Body of pancreas (tissue), 4 donors: ENCODE data around the gene ENPP6. TPM values are rescaled to one million over a fixed set of nuclear protein-coding genes. Genes with fewer than 3 reads are reported as not detected.

Source experiments
- ATAC-seq: fragments of 150-250 bp; one replicate; pipeline ENCODE4 v1.9.1; 2016
- DNase-seq, 4 donors: peaks; one replicate each; pipeline ENCODE4 v3.0.0-alpha.2; 2019
- H3K27ac ChIP-seq, 4 donors: fragments of 200-600 bp; sonication (generic); 1 replicate in 3 of 4; 2 replicates in 1 of 4; pipeline versions ENCODE4 v1.5.1 to v1.6.1; 2016 to 2019; ENCODE audit warnings: mild to moderate bottlenecking in 1 of 4, mixed read lengths in 1 of 4, moderate library complexity in 1 of 4
- H3K27me3 ChIP-seq, 2 donors: fragments of 200-600 bp; sonication (generic); one replicate each; pipeline ENCODE4 v1.6.0; 2016; ENCODE audit warnings: mild to moderate bottlenecking in 1 of 2
- H3K36me3 ChIP-seq, 2 donors: fragments of 200-600 bp; sonication (generic); replicated peaks in 1 of 2; 2 replicates each; pipeline ENCODE4 v1.5.1; 2016; ENCODE audit warnings: low read depth in 2 of 2; ENCODE audit not compliant: insufficient read depth in 1 of 2
- H3K4me1 ChIP-seq: fragments of 200-600 bp; sonication (generic); one replicate; pipeline ENCODE4 v1.6.0; 2016
- H3K4me3 ChIP-seq, 2 donors: fragments of 200-600 bp; sonication (generic); 1 replicate in 1 of 2; 2 replicates in 1 of 2; pipeline ENCODE4 v1.5.1; 2016 to 2019
- H3K9me3 ChIP-seq, 3 donors: fragments of 200-600 bp; sonication (generic); 1 replicate in 2 of 3; 2 replicates in 1 of 3; pipeline ENCODE4 v1.5.1; 2016
- POLR2A ChIP-seq, 3 donors: fragments of 450-650 bp; IDR thresholded peaks; one replicate each; pipeline ENCODE4 v1.6.1; 2016; ENCODE audit warnings: antibody characterized with exemption in 3 of 3, mild to moderate bottlenecking in 2 of 3
- WGBS, 2 donors: methylation state at CpG; one replicate each; pipeline ENCODE4 v1.1.5; 2017; 5-methylcytosine and 5-hydroxymethylcytosine counted together
- intact Hi-C: fragments of 100-400 bp; cut with DNase I; formaldehyde crosslinking; loops from one replicate; pipeline ENCODE4 v1.15.1; 2023
- total RNA-seq, 2 donors: library from RNA; depleted of rRNA; stranded (reverse); fragments of >200 nt; gene quantifications; one replicate each; pipeline ENCODE4 v1.1.0, GENCODE V29; 2016
- TF ChIP-seq, protein P1 (sequence below), 7 experiments: fragments of 450-650 bp in 4 of 7; fragments of 200-600 bp in 3 of 7; sonication (generic) in 3 of 7; IDR thresholded peaks; one replicate each; pipeline ENCODE4 v1.5.1; 2016 to 2019; ENCODE audit warnings: antibody characterized with exemption in 7 of 7

The ENPP6 gene
- not detected for total RNA-seq

GRCh38 chr4:184217634-184218033 lies at the start of gene ENPP6:
ENPP6 (minus strand) TSS chr4:184217873; CDS start chr4:184217819, 54 bp downstream.
- Histone ChIP-seq H3K27me3 (no peaks in the 10 kb centered on the region), H3K9me3 (no peaks in the 10 kb centered on the region), H3K27ac (no peak within 1 kb of the TSS), H3K36me3 (no peaks in the 10 kb centered on the region), H3K4me1 (no peaks in the 10 kb centered on the region), H3K4me3 (no peak within 1 kb of the TSS)
- no peak for DNase-seq
- no peak for ATAC-seq
- WGBS, 2 donors = 58 to 62% methylated on average over 8 of the region's 8 CpGs
- intact Hi-C loops = no loop called here
- TF ChIP-seq POLR2A (IDR thresholded peaks at IDR 0.05) = no peak
- TF ChIP-seq, protein P1, sequence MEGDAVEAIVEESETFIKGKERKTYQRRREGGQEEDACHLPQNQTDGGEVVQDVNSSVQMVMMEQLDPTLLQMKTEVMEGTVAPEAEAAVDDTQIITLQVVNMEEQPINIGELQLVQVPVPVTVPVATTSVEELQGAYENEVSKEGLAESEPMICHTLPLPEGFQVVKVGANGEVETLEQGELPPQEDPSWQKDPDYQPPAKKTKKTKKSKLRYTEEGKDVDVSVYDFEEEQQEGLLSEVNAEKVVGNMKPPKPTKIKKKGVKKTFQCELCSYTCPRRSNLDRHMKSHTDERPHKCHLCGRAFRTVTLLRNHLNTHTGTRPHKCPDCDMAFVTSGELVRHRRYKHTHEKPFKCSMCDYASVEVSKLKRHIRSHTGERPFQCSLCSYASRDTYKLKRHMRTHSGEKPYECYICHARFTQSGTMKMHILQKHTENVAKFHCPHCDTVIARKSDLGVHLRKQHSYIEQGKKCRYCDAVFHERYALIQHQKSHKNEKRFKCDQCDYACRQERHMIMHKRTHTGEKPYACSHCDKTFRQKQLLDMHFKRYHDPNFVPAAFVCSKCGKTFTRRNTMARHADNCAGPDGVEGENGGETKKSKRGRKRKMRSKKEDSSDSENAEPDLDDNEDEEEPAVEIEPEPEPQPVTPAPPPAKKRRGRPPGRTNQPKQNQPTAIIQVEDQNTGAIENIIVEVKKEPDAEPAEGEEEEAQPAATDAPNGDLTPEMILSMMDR (IDR thresholded peaks at IDR 0.05) = no peak

DNA sequence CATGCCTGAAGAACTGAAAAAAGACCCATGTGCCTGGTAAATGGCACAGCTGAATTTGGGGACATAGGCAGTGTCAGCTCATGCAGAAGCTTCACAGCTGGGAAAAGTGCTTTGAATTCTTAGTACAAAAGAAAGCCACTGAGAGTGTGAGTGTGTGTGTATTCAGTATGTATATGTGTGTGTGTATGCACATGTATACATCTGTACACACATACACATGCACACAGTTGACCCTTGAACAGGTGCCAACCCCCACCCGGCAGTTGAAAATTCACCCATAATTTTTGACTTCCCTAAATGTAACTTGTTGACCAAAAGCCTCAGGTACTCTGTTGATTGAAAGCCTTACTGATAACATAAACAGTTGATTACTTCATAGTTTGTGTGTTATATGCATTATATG lies 49.5 kb upstream of the ENPP6 start:
- DNase-seq (no peak), ATAC-seq (no peak)
- no peak overlapping the region for H3K27ac ChIP-seq
- H3K9me3 ChIP-seq = no peaks in the 10 kb centered on the region
- H3K27me3 ChIP-seq = no peaks in the 10 kb centered on the region
- H3K36me3 ChIP-seq = no peaks in the 10 kb centered on the region
- no peak overlapping the region for H3K4me3 ChIP-seq
- H3K4me1 ChIP-seq = no peaks in the 10 kb centered on the region
- 35 to 72% methylated on average over 1 of the region's 1 CpG for WGBS, 2 donors
- TF ChIP-seq, protein P1 (IDR thresholded peaks at IDR 0.05) = no peak
- TF ChIP-seq POLR2A (IDR thresholded peaks at IDR 0.05) = no peak
- intact Hi-C loops = loop anchor here (5.0 kb wide), 1 partner anchor 275 kb away; no protein-coding TSS in a partner anchor

- WGBS, 2 donors = 78 to 81% methylated on average over 16 of the region's 16 CpGs
- Histone ChIP-seq H3K27me3 (no peaks in the 10 kb centered on the region), H3K9me3 (no peaks in the 10 kb centered on the region), H3K4me3 (no peak overlapping the region), H3K4me1 (no peaks in the 10 kb centered on the region), H3K36me3 (no peaks in the 10 kb centered on the region), H3K27ac (no peak overlapping the region)
- TF ChIP-seq, protein P1 (IDR thresholded peaks at IDR 0.05) = no peak
- TF ChIP-seq POLR2A (IDR thresholded peaks at IDR 0.05) = no peak
- intact Hi-C loops = loop anchor here (5.0 kb wide), 1 partner anchor 277 kb away; no protein-coding TSS in a partner anchor
- ATAC-seq = no peak
- DNase-seq = no peak
Measured at GRCh38 chr4:184265546-184266351, 48.1 kb upstream of the ENPP6 start.

DNA sequence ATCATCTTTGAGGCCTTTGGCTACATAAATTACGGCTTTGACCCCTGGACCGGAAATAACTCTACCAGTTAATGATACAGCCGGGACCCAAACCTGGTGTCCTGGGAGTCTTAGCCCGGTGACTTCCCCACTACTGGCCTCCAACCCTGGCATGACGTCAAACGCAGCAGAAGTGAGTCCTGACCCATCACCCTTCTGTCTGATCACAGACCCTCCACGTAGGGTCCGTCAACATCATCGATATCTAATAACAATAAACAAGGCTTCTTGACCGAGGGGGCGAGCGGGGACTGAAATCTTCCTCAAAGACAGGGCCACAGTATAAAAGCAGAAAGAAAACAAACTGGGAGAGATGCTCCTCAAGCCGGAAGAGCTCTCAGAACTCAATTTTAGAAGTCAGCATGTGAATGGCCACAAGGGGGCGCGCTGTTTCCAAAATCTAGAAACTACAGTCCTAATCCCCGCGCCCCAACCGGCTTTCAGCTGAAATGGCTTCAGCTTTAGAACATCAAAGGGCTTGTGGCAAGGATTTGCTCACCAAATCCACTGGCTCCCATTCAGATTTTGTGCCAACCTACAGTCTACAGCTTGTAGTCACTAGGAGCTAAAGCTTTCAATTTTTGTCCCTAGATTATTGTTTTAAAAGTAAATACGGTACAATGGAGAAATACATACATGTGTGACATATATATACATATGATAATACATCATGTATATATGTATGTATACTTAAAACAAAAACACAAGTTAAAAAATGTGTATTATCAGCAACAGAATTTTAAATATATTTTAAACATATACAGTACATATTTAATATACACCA lies 46.4 kb upstream of the ENPP6 start:
- 19 to 21% methylated on average over 19 of the region's 19 CpGs for WGBS, 2 donors
- no peaks in the 10 kb centered on the region for H3K27me3 ChIP-seq
- TF ChIP-seq, protein P1 (IDR thresholded peaks at IDR 0.05) = peak; percentile 77 to 92 (median 90)
- no peak for TF ChIP-seq POLR2A (IDR thresholded peaks at IDR 0.05)
- no peaks in the 10 kb centered on the region for H3K36me3 ChIP-seq
- no peaks in the 10 kb centered on the region for H3K4me1 ChIP-seq
- H3K4me3 ChIP-seq = no peak overlapping the region
- intact Hi-C loops = no loop called here
- H3K27ac ChIP-seq = no peak overlapping the region
- DNase-seq (peak; percentile 93 to 96 (median 94)), ATAC-seq (peak; percentile 93)
- no peaks in the 10 kb centered on the region for H3K9me3 ChIP-seq
